Lower leg skin (tissue), 3 donors: ENCODE data around the gene DCAF15.

ENCODE experiments used
- CTCF ChIP-seq, 3 donors: fragments of 450-650 bp; IDR thresholded peaks; one replicate each; pipeline ENCODE4 v1.5.1; 2016; ENCODE audit warnings: antibody characterized with exemption in 3 of 3, mild to moderate bottlenecking in 3 of 3, moderate library complexity in 2 of 3
- POLR2A ChIP-seq, 2 donors: fragments of 450-650 bp; IDR thresholded peaks; one replicate each; pipeline ENCODE4 v1.6.1; 2016 to 2017; ENCODE audit warnings: antibody characterized with exemption in 2 of 2, mild to moderate bottlenecking in 1 of 2, moderate library complexity in 1 of 2

- no peak for TF ChIP-seq CTCF (IDR thresholded peaks at IDR 0.05)
- no peak for TF ChIP-seq POLR2A (IDR thresholded peaks at IDR 0.05)
These were observed 50.4 kb downstream of the DCAF15 start for GRCh38 chr19:14002571-14003250.
